ENCODE measurements around the gene PKP3.
A peak's percentile ranks its signal among the peaks of the same experiment; 100 is the strongest.

Gene PKP3

GRCh38 chr11:446891-447290 lies 52.9 kb downstream of the PKP3 start:
- no peak for DNase-seq (ENCODE audit: low read depth)
- H3K4me3 ChIP-seq (ENCODE audit: low read depth, low read length): no peak overlapping the region
- TF ChIP-seq, protein P1, sequence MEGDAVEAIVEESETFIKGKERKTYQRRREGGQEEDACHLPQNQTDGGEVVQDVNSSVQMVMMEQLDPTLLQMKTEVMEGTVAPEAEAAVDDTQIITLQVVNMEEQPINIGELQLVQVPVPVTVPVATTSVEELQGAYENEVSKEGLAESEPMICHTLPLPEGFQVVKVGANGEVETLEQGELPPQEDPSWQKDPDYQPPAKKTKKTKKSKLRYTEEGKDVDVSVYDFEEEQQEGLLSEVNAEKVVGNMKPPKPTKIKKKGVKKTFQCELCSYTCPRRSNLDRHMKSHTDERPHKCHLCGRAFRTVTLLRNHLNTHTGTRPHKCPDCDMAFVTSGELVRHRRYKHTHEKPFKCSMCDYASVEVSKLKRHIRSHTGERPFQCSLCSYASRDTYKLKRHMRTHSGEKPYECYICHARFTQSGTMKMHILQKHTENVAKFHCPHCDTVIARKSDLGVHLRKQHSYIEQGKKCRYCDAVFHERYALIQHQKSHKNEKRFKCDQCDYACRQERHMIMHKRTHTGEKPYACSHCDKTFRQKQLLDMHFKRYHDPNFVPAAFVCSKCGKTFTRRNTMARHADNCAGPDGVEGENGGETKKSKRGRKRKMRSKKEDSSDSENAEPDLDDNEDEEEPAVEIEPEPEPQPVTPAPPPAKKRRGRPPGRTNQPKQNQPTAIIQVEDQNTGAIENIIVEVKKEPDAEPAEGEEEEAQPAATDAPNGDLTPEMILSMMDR (IDR thresholded peaks at IDR 0.05; ENCODE audit: insufficient read depth, low read depth, low read length, missing control alignments): no peak

- peak overlapping the region; percentile 80 for H3K4me3 ChIP-seq (ENCODE audit: low read depth, low read length)
- peak; percentile 96 for DNase-seq (ENCODE audit: low read depth)
- TF ChIP-seq, protein P1 (IDR thresholded peaks at IDR 0.05; ENCODE audit: insufficient read depth, low read depth, low read length, missing control alignments): peak; percentile 82
These were observed 54.1 kb downstream of the PKP3 start for GRCh38 chr11:447923-448731.

DNA sequence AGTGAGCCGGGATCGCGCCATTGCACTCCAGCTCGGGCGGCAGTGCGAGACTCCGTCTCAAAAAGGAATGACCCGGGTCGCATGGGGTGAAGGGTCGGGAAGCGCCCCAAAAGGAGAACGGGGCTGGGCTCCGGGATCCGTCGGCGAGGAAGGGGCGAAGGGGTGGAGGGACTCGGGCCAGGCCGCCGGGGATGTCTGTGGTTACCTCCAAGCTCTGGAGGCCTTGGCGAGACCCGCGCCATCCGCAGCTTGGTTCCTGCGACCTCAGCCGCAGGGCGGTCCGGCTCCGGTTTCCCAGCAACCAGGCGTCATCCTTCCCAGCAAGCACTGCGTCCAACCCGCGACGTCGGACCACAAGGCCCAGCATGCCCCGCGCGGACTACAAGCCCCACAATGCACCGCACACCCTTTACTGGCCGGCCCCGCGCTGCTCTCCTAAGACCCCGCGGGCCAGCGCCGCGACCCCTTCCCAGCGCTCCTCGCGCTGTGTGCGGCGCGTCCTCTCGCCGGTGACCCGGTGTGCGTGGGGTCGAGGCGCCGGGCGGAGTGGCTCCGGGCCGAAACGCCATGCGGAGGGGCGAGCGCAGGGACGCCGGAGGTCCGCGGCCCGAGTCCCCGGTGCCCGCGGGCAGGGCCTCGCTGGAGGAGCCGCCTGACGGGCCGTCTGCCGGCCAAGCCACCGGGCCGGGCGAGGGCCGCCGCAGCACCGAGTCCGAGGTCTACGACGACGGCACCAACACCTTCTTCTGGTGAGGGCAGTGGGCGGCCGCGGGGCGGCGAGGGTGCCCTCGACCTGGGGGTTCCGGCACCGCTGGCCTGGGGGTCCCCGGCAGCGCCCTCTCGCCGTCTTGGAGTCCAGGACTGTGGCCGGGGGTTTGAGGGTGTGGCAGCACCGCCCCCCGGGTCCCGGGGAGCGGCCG lies 56.1 kb downstream of the PKP3 start, which contains the start of gene PTDSS2:
TSS of gene PTDSS2 (plus strand) at position 391 of the 920 bp plus-strand sequence. CDS start at position 568, 177 bp downstream.
- DNase-seq (ENCODE audit: low read depth): peak; percentile 98
- TF ChIP-seq, protein P1 (IDR thresholded peaks at IDR 0.05; ENCODE audit: insufficient read depth, low read depth, low read length, missing control alignments): no peak
- peak within 1 kb of the TSS; percentile 59 for H3K4me3 ChIP-seq (ENCODE audit: low read depth, low read length)

GRCh38 chr11:450809-451451 lies 56.9 kb downstream of the PKP3 start:
- TF ChIP-seq, protein P1 (IDR thresholded peaks at IDR 0.05; ENCODE audit: insufficient read depth, low read depth, low read length, missing control alignments): peak; percentile 30
- H3K4me3 ChIP-seq (ENCODE audit: low read depth, low read length): peak overlapping the region; percentile 59
- DNase-seq (ENCODE audit: low read depth): peak; percentile 84

DNA sequence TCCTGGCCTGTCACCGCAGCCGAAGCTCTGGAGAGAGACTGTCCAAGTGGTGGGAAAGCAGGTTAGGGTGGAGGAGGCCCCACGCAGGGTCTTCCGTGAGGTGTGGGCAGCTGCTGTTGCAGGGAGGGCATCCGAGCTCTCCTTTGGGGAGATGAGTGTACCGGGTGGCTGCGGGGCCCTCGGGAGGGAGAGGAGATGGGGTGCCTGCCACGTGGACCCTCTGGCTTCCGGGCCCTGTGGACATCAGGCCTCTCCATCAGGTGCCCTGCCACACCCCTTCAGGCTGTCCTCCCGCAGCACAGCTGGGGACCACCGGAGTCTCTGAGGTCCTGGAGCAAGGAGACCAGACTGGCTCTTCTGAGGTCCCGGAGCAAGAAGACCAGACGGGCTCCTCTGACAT lies 57.7 kb downstream of the PKP3 start:
- TF ChIP-seq, protein P1 (IDR thresholded peaks at IDR 0.05; ENCODE audit: insufficient read depth, low read depth, low read length, missing control alignments): no peak
- DNase-seq (ENCODE audit: low read depth): no peak
- H3K4me3 ChIP-seq (ENCODE audit: low read depth, low read length): no peak overlapping the region

DNA sequence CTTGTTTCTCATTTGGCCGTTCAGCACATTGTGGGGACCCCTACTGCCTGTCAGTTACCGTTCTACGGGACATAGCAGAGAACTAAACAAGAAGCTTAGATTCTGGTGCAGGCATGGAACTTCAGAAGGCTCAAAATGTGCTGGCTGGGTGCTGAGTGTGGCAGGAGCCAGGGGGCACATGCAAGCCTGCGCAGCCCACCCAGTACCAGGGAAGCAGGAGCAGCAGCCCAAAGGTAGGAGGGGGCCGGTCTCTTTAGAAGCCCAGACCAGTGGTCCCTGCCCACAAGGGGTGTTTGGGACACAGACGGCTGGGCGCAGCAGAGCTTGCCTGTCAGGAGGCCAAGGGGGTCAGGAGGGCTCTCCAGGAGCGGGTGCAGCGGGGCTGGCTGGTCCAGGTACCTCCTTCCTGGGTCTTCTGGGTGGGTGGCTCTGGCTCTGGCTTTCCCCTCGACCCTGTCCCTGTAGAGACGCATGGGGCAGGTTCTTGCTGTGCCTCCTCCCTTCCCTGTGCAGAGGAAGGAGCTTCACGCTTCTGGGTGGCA lies 58.3 kb downstream of the PKP3 start:
- TF ChIP-seq, protein P1 (IDR thresholded peaks at IDR 0.05; ENCODE audit: insufficient read depth, low read depth, low read length, missing control alignments): no peak
- DNase-seq (ENCODE audit: low read depth): no peak
- no peak overlapping the region for H3K4me3 ChIP-seq (ENCODE audit: low read depth, low read length)

Data from GM12865 (cell line).